ENCODE measurements around the gene PPIC.

- TF ChIP-seq CTCF (IDR thresholded peaks at IDR 0.05) (no peak), EP300 (IDR thresholded peaks at IDR 0.05) (no peak), POLR2A (IDR thresholded peaks at IDR 0.05) (no peak), POLR2AphosphoS5 (IDR thresholded peaks at IDR 0.05) (no peak)
Measured at GRCh38 chr5:122978068-122978467, 58.5 kb downstream of the PPIC start.
